AG04450 (cell line): Measurements from ENCODE around the gene MTCL3.

Source experiments
- CTCF ChIA-PET: fragments of 300-600, 350-600 bp; formaldehyde crosslinking; extraction: SDS; loops from one replicate; lab custom pipeline; 2022; ENCODE audit warnings: antibody characterized with exemption, inconsistent platforms; lab: Charles Lee
- POLR2A ChIA-PET: fragments of 350-600 bp; formaldehyde crosslinking; extraction: SDS; loops from one replicate; lab custom pipeline; 2021; ENCODE audit warnings: antibody characterized with exemption, inconsistent platforms; lab: Yijun Ruan, JAX
- DNase-seq: peaks from one replicate; pipeline ENCODE4 v3.0.0-alpha.2; 2011; ENCODE audit warnings: low read depth, low spot score
- H3K27ac ChIP-seq: one replicate; pipeline ENCODE4 v1.5.1; 2012; ENCODE audit warnings: low read depth, low read length, control low read depth
- H3K27me3 ChIP-seq: one replicate; pipeline ENCODE4 v1.6.0; 2012; ENCODE audit warnings: low read length; ENCODE audit not compliant: control insufficient read depth, insufficient read depth
- H3K4me3 ChIP-seq: 2 replicates; pipeline ENCODE4 v1.5.1; 2011; ENCODE audit warnings: mild to moderate bottlenecking, low read depth, low read length, control low read depth
- H3K9me3 ChIP-seq: 2 replicates; pipeline ENCODE4 v1.5.1; 2012; ENCODE audit warnings: low read length; ENCODE audit not compliant: control insufficient read depth, insufficient read depth
- TF ChIP-seq, protein P1 (sequence below): IDR thresholded peaks from 2 replicates; pipeline ENCODE4 v1.5.1; 2011; ENCODE audit warnings: low read depth, low read length, control low read depth, inconsistent platforms

The MTCL3 gene

DNA sequence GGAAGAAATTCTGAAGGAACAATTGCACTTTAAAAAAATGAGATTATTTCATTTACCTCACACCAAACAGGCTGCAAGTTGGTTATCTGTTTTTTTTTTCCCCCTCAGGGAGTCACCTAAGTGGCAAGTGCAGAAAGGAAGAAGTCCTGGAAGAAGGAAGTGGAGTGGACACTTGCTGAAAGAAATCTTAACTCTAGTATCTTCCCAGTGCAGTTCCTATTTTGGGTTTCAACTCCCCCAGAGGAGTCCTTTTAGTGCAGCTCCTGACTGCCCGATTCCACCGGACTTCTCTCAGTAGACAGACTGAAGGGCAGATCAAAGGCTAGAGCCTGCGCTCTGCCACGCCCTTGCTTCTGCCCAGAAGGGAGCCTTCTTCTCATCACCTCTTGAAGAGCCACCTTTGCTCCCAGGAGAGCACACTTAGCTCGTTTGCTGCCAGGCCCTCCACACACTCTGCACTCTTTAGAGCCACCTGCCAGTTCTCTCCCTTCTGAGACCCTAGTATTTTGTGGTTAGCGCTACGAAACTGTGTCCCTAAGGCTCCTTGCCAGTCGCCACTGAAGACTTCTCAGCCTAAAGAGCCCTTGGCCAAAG, 4.9 kb downstream of the MTCL3 start:
- Histone ChIP-seq H3K27me3 (no peaks in the 10 kb centered on the region), H3K27ac (no peak overlapping the region), H3K4me3 (peak overlapping the region; percentile 71), H3K9me3 (no peaks in the 10 kb centered on the region; the same call in 1 of the 2 replicates)
- CTCF ChIA-PET: interaction anchor here (0.6 to 4.3 kb wide), 13 partner anchors 13 to 284 kb away, joined by 3 to 56 read pairs (median 24); no protein-coding TSS in a partner anchor
- TF ChIP-seq, protein P1, sequence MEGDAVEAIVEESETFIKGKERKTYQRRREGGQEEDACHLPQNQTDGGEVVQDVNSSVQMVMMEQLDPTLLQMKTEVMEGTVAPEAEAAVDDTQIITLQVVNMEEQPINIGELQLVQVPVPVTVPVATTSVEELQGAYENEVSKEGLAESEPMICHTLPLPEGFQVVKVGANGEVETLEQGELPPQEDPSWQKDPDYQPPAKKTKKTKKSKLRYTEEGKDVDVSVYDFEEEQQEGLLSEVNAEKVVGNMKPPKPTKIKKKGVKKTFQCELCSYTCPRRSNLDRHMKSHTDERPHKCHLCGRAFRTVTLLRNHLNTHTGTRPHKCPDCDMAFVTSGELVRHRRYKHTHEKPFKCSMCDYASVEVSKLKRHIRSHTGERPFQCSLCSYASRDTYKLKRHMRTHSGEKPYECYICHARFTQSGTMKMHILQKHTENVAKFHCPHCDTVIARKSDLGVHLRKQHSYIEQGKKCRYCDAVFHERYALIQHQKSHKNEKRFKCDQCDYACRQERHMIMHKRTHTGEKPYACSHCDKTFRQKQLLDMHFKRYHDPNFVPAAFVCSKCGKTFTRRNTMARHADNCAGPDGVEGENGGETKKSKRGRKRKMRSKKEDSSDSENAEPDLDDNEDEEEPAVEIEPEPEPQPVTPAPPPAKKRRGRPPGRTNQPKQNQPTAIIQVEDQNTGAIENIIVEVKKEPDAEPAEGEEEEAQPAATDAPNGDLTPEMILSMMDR: no peak
- DNase-seq: no peak
- POLR2A ChIA-PET: interaction anchor here (1.2 kb wide), 1 partner anchor 25 kb away, joined by 6 read pairs; no protein-coding TSS in a partner anchor

DNA sequence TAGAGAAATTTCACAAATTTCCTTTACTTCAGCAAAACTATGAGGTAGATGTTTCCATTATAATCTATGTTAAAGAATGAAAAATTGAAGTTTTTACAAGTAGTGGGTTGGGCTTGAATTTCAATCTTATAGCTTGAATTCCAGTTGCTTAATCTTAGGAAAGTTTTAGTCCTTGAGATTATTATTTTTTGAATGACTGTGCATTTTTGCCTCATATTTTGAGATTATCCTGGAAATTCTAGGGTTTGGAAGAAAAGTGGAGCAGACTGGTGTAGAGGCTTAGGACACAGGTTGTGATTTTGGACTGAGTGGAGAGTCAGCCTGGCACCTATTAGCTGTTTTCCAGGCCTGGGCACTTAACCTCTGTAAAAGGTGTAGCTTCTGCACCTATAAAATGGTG, 5.7 kb downstream of the MTCL3 start:
- CTCF ChIA-PET: interaction anchor here (4.3 kb wide), 1 partner anchor 173 kb away, joined by 31 read pairs; no protein-coding TSS in a partner anchor
- H3K4me3 ChIP-seq: no peak overlapping the region
- no peaks in the 10 kb centered on the region for H3K27me3 ChIP-seq
- POLR2A ChIA-PET: no interaction called here
- no peaks in the 10 kb centered on the region; the same call in 1 of the 2 replicates for H3K9me3 ChIP-seq
- H3K27ac ChIP-seq: no peak overlapping the region
- DNase-seq: no peak
- TF ChIP-seq, protein P1: no peak

DNA sequence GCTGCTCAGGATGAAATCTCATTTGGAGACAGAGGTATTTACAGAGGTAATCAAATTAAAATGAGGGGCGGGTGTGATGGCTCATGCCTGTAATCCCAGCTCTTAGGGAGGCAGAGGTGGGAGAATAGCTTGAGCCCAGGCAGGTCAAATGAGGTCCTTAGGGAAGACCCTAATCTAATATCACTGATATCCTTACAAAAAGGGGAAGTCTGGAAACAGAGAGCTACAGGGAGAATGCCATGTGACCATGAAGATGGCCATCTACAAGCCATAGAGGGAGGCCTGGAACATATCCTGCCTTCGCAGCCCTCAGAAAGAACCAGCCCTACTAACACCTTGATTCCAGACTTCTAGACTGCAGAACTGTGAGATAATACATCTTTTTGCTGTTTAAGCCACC, 8.3 kb downstream of the MTCL3 start:
- DNase-seq: no peak
- ChIA-PET POLR2A (no interaction called here), CTCF (interaction anchor here (0.6 to 1.0 kb wide), 2 partner anchors 16 to 45 kb away, joined by 3 to 4 read pairs; no protein-coding TSS in a partner anchor)
- Histone ChIP-seq H3K9me3 (no peaks in the 10 kb centered on the region), H3K4me3 (no peak overlapping the region), H3K27ac (no peak overlapping the region), H3K27me3 (no peaks in the 10 kb centered on the region)
- TF ChIP-seq, protein P1: no peak

DNA sequence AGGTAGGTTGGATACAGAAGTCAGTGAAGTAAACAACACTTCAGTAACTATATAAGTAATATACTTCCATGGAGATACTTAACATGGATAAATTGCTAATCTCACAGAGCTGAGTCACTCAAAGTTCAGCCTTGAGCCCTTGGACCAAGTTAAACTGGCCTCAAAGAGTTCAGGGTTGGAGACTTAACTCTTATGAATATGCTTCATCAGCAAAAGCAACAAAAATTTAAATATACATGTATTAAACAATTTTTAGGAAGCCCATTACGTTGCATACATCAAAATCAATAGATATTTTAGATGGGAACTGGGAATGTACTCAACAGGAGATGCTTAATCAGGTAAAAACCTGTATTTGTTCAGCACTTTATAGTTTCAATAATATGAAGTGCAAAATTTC, 12.2 kb downstream of the MTCL3 start:
- H3K9me3 ChIP-seq: no peaks in the 10 kb centered on the region
- DNase-seq: no peak
- ChIA-PET CTCF (interaction anchor here (4.1 kb wide), 1 partner anchor 9 kb away, joined by 26 read pairs; no protein-coding TSS in a partner anchor), POLR2A (no interaction called here)
- no peak overlapping the region for H3K27ac ChIP-seq
- TF ChIP-seq, protein P1: no peak
- no peak overlapping the region for H3K4me3 ChIP-seq
- H3K27me3 ChIP-seq: no peaks in the 10 kb centered on the region

DNA sequence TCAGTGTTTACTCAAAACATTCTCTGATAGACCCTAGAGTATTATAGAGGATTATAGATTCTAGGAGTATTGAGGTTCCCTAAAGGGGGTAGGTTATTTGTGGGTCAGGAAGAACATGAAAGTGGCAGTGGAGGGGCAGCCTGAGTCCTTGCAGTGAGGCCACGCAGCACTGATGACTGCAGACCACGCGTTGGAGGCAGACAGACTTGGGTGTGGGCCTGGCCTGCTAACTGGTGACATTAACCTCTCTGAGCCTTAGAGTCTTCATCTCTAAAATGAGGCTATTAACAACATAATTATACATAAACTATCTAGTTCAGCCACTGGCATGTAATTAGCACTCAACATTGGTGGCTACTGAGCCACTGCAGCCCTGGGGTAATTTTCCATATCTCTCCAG, 16.1 kb downstream of the MTCL3 start:
- no peak for DNase-seq
- TF ChIP-seq, protein P1: no peak
- no peaks in the 10 kb centered on the region for H3K9me3 ChIP-seq
- ChIA-PET CTCF (interaction anchor here (3.4 kb wide), 1 partner anchor 13 kb away, joined by 24 read pairs; no protein-coding TSS in a partner anchor), POLR2A (no interaction called here)
- H3K4me3 ChIP-seq: no peak overlapping the region
- no peak overlapping the region for H3K27ac ChIP-seq
- no peaks in the 10 kb centered on the region for H3K27me3 ChIP-seq
